OCI-LY7 (cell line): Measurements from ENCODE around the gene FITM2. TPM values are rescaled to one million over a fixed set of nuclear protein-coding genes. Genes with fewer than 3 reads are reported as not detected.

ENCODE experiments used
- BruUV-seq: library from RNA; stranded (reverse); fragments of 400-500 nt; replicated peaks from 2 replicates; lab custom pipeline; 2021; lab: Mats Ljungman, UMichigan
- CTCF ChIA-PET: fragments of 300-600 bp; sonication (Branson Sonifier 250); formaldehyde crosslinking; loops from one replicate; lab custom pipeline; 2022; ENCODE audit warnings: antibody characterized with exemption; ENCODE audit not compliant: unreplicated experiment; lab: Charles Lee
- POLR2A ChIA-PET: fragments of 300-600 bp; sonication (Branson Sonifier 250); formaldehyde crosslinking; loops from one replicate; lab custom pipeline; 2022; ENCODE audit warnings: antibody characterized with exemption; lab: Charles Lee
- DNase-seq: peaks from one replicate; pipeline ENCODE4 v3.0.0-alpha.2; 2015; ENCODE audit warnings: low spot score
- H2AFZ ChIP-seq: fragments of 200-600 bp; sonication (generic), shearing (Covaris generic); 2 replicates; pipeline ENCODE4 v1.6.1; 2014; ENCODE audit warnings: mild to moderate bottlenecking, antibody characterized with exemption, low read length, moderate library complexity
- H3K27ac ChIP-seq: fragments of 200-600 bp; sonication (generic); 2 replicates; pipeline ENCODE4 v1.5.1; 2014; ENCODE audit warnings: mixed run types, low read depth, mild to moderate bottlenecking, moderate library complexity, low read length, inconsistent platforms; ENCODE audit not compliant: poor library complexity, severe bottlenecking
- H3K36me3 ChIP-seq: fragments of 200-600 bp; sonication (generic); 2 replicates; pipeline ENCODE4 v1.6.1; 2014; ENCODE audit warnings: mild to moderate bottlenecking, antibody characterized with exemption, low read length, moderate library complexity, mixed read lengths; ENCODE audit not compliant: insufficient read depth
- H3K4me1 ChIP-seq: fragments of 200-600 bp; sonication (generic); 2 replicates; pipeline ENCODE4 v1.5.1; 2014; ENCODE audit warnings: mild to moderate bottlenecking, low read length; ENCODE audit not compliant: insufficient read depth, poor library complexity, severe bottlenecking
- H3K4me2 ChIP-seq: fragments of 200-600 bp; sonication (generic); 2 replicates; pipeline ENCODE4 v1.6.1; 2014; ENCODE audit warnings: mild to moderate bottlenecking, low read length
- H3K4me3 ChIP-seq: fragments of 200-600 bp; sonication (generic); 2 replicates; pipeline ENCODE4 v1.5.1; 2014; ENCODE audit warnings: mild to moderate bottlenecking, low read depth, low read length; ENCODE audit not compliant: poor library complexity, severe bottlenecking
- H3K79me2 ChIP-seq: fragments of 200-600 bp; sonication (generic); 2 replicates; pipeline ENCODE4 v1.6.1; 2016; ENCODE audit warnings: low read depth, mild to moderate bottlenecking, low read length, moderate library complexity, mixed read lengths; ENCODE audit not compliant: insufficient read depth
- H3K9me2 ChIP-seq: fragments of 200-600 bp; sonication (generic); 2 replicates; pipeline ENCODE4 v1.6.1; 2016; ENCODE audit warnings: mild to moderate bottlenecking, low read length, mixed read lengths; ENCODE audit not compliant: insufficient read depth
- H3K9me3 ChIP-seq: fragments of 200-600 bp; sonication (generic); 2 replicates; pipeline ENCODE4 v1.6.1; 2014; ENCODE audit warnings: mild to moderate bottlenecking, mixed run types, low read length, mixed read lengths
- H4K20me1 ChIP-seq: fragments of 200-600 bp; sonication (generic); 2 replicates; pipeline ENCODE4 v1.6.1; 2014; ENCODE audit warnings: mild to moderate bottlenecking, antibody characterized with exemption, low read length, moderate library complexity, mixed read lengths; ENCODE audit not compliant: insufficient read depth
- CTCF ChIP-seq: fragments of 200-600 bp; sonication (generic); conservative IDR thresholded peaks from 2 replicates; pipeline ENCODE4 v1.5.1; 2014; ENCODE audit warnings: mild to moderate bottlenecking, antibody characterized with exemption, low read length, moderate library complexity, mixed read lengths
- EZH2phosphoT487 ChIP-seq: fragments of 200-600 bp; sonication (generic); IDR thresholded peaks from 2 replicates; pipeline ENCODE4 v1.6.1; 2018; ENCODE audit warnings: low read depth, borderline replicate concordance, mild to moderate bottlenecking, mixed run types, antibody characterized with exemption, low read length, moderate library complexity, mixed read lengths
- intact Hi-C: fragments of 100-400 bp; cut with micrococcal nuclease; formaldehyde crosslinking; loops from one replicate; pipeline ENCODE4 v1.10.0; 2022; ENCODE audit not compliant: unreplicated experiment
- total RNA-seq, 2 experiments: library from RNA; depleted of rRNA in 1 of 2; stranded (reverse); fragments of >200 nt in 1 of 2; shearing (Covaris generic) in 1 of 2; gene quantifications; 2 replicates each; pipeline ENCODE4 v1.2.3, GENCODE V29; 2014 to 2022

FITM2 gene
- total RNA-seq, 2 experiments from 2014 or later = 1.7 to 2.4 TPM

- Histone ChIP-seq H3K4me1 (no peaks in the 10 kb centered on the region), H3K4me3 (no peak overlapping the region), H3K9me3 (no peaks in the 10 kb centered on the region), H4K20me1 (no peaks in the 10 kb centered on the region), H3K27ac (no peak overlapping the region), H3K79me2 (no peaks in the 10 kb centered on the region), H2AFZ (no peak overlapping the region), H3K4me2 (no peak overlapping the region), H3K9me2 (no peaks in the 10 kb centered on the region), H3K36me3 (no peaks in the 10 kb centered on the region)
- no peak for DNase-seq
- no TSS peak for BruUV-seq
- TF ChIP-seq CTCF = no peak
- no peak for TF ChIP-seq EZH2phosphoT487
- ChIA-PET CTCF (no interaction called here), POLR2A (interaction anchor here (0.6 kb wide), 1 partner anchor 160 kb away, joined by 3 read pairs; no protein-coding TSS in a partner anchor)
- intact Hi-C loops = no loop called here
Measured at GRCh38 chr20:44342248-44342647, 31.2 kb upstream of the FITM2 start.

GRCh38 chr20:44336725-44337380 is 25.9 kb upstream of the FITM2 start, which contains the start of gene R3HDML:
Gene R3HDML, plus strand, starts transcription at chr20:44337043. Its CDS starts 115 bp downstream, at chr20:44337158.
- Histone ChIP-seq H3K4me3 (no peak within 1 kb of the TSS), H2AFZ (no peak within 1 kb of the TSS), H3K9me2 (no peaks in the 10 kb centered on the region), H3K9me3 (no peaks in the 10 kb centered on the region), H3K4me2 (no peak within 1 kb of the TSS), H3K79me2 (no peaks in the 10 kb centered on the region), H4K20me1 (no peaks in the 10 kb centered on the region), H3K27ac (no peak within 1 kb of the TSS), H3K36me3 (no peaks in the 10 kb centered on the region), H3K4me1 (no peaks in the 10 kb centered on the region)
- POLR2A ChIA-PET = no interaction called here
- no peak for TF ChIP-seq EZH2phosphoT487
- TF ChIP-seq CTCF = no peak
- intact Hi-C loops = no loop called here
- no TSS peak for BruUV-seq
- CTCF ChIA-PET = no interaction called here
- no peak for DNase-seq

- H2AFZ ChIP-seq = no peak overlapping the region
- no peak overlapping the region for H3K4me3 ChIP-seq
- no peaks in the 10 kb centered on the region for H3K79me2 ChIP-seq
- H3K27ac ChIP-seq = no peak overlapping the region
- no peaks in the 10 kb centered on the region for H3K4me1 ChIP-seq
- no peaks in the 10 kb centered on the region for H3K36me3 ChIP-seq
- no peak overlapping the region for H3K4me2 ChIP-seq
- no TSS peak for BruUV-seq
- H4K20me1 ChIP-seq = no peaks in the 10 kb centered on the region
- CTCF ChIA-PET = no interaction called here
- intact Hi-C loops = no loop called here
- H3K9me2 ChIP-seq = no peaks in the 10 kb centered on the region
- TF ChIP-seq EZH2phosphoT487 (no peak), CTCF (no peak)
- H3K9me3 ChIP-seq = no peaks in the 10 kb centered on the region
- POLR2A ChIA-PET = no interaction called here
- no peak for DNase-seq
Measured at GRCh38 chr20:44336086-44336485, 25.1 kb upstream of the FITM2 start.
